Tibial nerve (tissue), 4 donors: ENCODE results near the gene SH3TC1.

ENCODE experiments used
- EP300 ChIP-seq, 2 donors: sonication (generic); formaldehyde crosslinking; IDR thresholded peaks; one replicate each; pipeline ENCODE4 v1.6.1; 2017; ENCODE audit warnings: antibody characterized with exemption in 2 of 2, mild to moderate bottlenecking in 1 of 2
- POLR2A ChIP-seq, 2 donors: fragments of 450-650 bp; IDR thresholded peaks; one replicate each; pipeline ENCODE4 v1.6.1; 2017; ENCODE audit warnings: antibody characterized with exemption in 2 of 2, mild to moderate bottlenecking in 2 of 2, moderate library complexity in 2 of 2
- TF ChIP-seq, protein P1 (sequence below), 5 experiments: fragments of 200-600 bp in 3 of 5; fragments of 450-650 bp in 2 of 5; sonication (generic) in 3 of 5; IDR thresholded peaks; one replicate each; pipeline ENCODE4 v1.5.1; 2016 to 2019; ENCODE audit warnings: antibody characterized with exemption in 5 of 5, mild to moderate bottlenecking in 3 of 5, moderate library complexity in 2 of 5

DNA sequence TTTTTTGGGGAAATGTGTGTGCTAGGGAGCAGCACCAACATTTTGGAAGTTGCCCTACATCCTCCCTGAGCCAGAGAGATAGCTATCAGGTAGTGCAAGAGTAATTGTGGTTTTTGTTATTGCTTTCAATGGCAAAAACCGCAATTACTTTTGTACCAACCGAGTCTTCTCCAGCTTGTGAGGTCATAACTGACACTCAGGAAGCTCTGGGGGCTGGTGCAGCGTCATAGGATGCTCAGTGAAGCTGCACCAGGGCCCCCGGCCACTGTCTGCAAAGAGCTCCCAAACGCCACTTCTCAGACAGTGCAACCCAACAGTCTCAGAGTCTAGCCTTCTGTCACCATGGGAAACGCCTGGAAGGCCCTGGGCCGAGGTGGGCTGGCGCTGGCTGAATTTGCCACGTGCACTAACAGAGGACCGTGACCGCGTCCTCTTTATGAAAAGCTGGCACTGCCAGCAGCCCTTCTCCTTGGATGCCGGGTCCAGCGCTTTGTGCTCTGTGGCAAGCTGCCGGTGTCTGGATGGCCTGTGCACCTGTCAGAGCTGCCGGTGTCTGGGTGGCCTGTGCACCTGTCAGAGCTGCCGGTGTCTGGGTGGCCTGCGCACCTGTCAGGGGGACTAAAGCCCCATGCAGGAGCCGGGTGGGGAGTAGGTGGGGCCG is 19.4 kb downstream of the SH3TC1 start:
- TF ChIP-seq POLR2A (IDR thresholded peaks at IDR 0.05) (no peak), EP300 (IDR thresholded peaks at IDR 0.05) (no peak)
- TF ChIP-seq, protein P1, sequence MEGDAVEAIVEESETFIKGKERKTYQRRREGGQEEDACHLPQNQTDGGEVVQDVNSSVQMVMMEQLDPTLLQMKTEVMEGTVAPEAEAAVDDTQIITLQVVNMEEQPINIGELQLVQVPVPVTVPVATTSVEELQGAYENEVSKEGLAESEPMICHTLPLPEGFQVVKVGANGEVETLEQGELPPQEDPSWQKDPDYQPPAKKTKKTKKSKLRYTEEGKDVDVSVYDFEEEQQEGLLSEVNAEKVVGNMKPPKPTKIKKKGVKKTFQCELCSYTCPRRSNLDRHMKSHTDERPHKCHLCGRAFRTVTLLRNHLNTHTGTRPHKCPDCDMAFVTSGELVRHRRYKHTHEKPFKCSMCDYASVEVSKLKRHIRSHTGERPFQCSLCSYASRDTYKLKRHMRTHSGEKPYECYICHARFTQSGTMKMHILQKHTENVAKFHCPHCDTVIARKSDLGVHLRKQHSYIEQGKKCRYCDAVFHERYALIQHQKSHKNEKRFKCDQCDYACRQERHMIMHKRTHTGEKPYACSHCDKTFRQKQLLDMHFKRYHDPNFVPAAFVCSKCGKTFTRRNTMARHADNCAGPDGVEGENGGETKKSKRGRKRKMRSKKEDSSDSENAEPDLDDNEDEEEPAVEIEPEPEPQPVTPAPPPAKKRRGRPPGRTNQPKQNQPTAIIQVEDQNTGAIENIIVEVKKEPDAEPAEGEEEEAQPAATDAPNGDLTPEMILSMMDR (IDR thresholded peaks at IDR 0.05), result no peak
